CD4-positive, alpha-beta T cell treated with Interleukin-17A for 1 hour (primary cell): Measurements from ENCODE around the gene SHISA2.

ENCODE experiments used
- DNase-seq: peaks from one replicate; pipeline ENCODE4 v3.0.0-alpha.2; 2020

The SHISA2 gene

GRCh38 chr13:26047040-26047439 lies 4.8 kb downstream of the SHISA2 start:
- DNase-seq: no peak

GRCh38 chr13:26046639-26047038 lies 5.2 kb downstream of the SHISA2 start:
- no peak for DNase-seq

- no peak for DNase-seq
These were observed 6.7 kb downstream of the SHISA2 start for GRCh38 chr13:26045142-26045541.

- no peak for DNase-seq
These were observed 9.0 kb downstream of the SHISA2 start for GRCh38 chr13:26042785-26043184.

- DNase-seq: no peak
These were observed 10.4 kb downstream of the SHISA2 start for GRCh38 chr13:26041444-26041843.

GRCh38 chr13:26038931-26039475 lies 12.8 kb downstream of the SHISA2 start:
- no peak for DNase-seq

GRCh38 chr13:26037302-26037701 lies 14.5 kb downstream of the SHISA2 start:
- no peak for DNase-seq

GRCh38 chr13:26036383-26036782 lies 15.4 kb downstream of the SHISA2 start:
- DNase-seq: no peak

- DNase-seq: no peak
These were observed 17.8 kb downstream of the SHISA2 start for GRCh38 chr13:26034018-26034417.

GRCh38 chr13:26030331-26030730 lies 21.5 kb downstream of the SHISA2 start:
- no peak for DNase-seq

GRCh38 chr13:26029581-26030136 lies 22.2 kb downstream of the SHISA2 start:
- no peak for DNase-seq

- DNase-seq: no peak
These were observed 25.6 kb downstream of the SHISA2 start for GRCh38 chr13:26026211-26026610.

- no peak for DNase-seq
These were observed 26.0 kb downstream of the SHISA2 start for GRCh38 chr13:26025771-26026170.

- DNase-seq: no peak
These were observed 26.6 kb downstream of the SHISA2 start for GRCh38 chr13:26025196-26025595.

- no peak for DNase-seq
These were observed 27.3 kb downstream of the SHISA2 start for GRCh38 chr13:26024558-26024957.

GRCh38 chr13:26022538-26023292 lies 29.1 kb downstream of the SHISA2 start:
- DNase-seq: no peak

GRCh38 chr13:26021956-26022355 lies 29.9 kb downstream of the SHISA2 start:
- DNase-seq: no peak

- DNase-seq: no peak
These were observed 30.3 kb downstream of the SHISA2 start for GRCh38 chr13:26021516-26021915.

- no peak for DNase-seq
These were observed 30.9 kb downstream of the SHISA2 start for GRCh38 chr13:26020891-26021290.

- no peak for DNase-seq
These were observed 31.6 kb downstream of the SHISA2 start for GRCh38 chr13:26019881-26020870.

GRCh38 chr13:26019251-26019650 lies 32.6 kb downstream of the SHISA2 start:
- DNase-seq: no peak

GRCh38 chr13:26017932-26018665 lies 33.7 kb downstream of the SHISA2 start:
- no peak for DNase-seq
